Activated gamma-delta T cell (primary cell): ENCODE results near the gene MYOD1.

ENCODE experiments used
- DNase-seq: peaks from one replicate; lab custom pipeline; 2025; lab: John Stamatoyannopoulos, UW

The MYOD1 gene

DNA sequence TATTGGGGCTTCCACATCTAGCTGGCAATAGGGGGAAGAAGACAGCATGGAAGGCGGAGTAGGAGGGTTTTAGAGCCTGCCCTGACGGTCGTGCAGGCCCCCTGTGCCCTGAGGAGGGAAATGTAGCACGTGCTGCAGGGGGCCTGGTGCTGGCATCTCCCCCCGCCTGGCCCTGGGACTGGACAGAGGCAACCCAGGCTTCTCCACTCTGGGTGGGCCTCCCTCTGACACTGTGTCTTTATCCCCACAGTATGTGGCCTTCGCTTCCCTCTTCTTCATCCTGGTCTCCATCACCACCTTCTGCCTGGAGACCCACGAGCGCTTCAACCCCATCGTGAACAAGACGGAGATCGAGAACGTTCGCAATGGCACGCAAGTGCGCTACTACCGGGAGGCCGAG lies 52.0 kb downstream of the MYOD1 start:
- no peak for DNase-seq
